Left lung (tissue), 10 donors: ENCODE results near the gene PITX1. TPM values are rescaled to one million over a fixed set of nuclear protein-coding genes. Genes with fewer than 3 reads are reported as not detected.

Experiments
- ATAC-seq: fragments of 200-7000 bp; cut with Tn5 transposase; one replicate; pipeline ENCODE4 v1.9.1; 2020; ENCODE audit warnings: moderate library complexity
- DNase-seq, 4 donors: peaks; one replicate each; pipeline ENCODE4 v3.0.0-alpha.2; 2013 to 2020
- H3K27ac ChIP-seq, 2 donors: fragments of 200-600 bp; sonication (generic) in 1 of 2; one replicate each; pipeline versions ENCODE4 v1.5.0 to v1.8.0; 2020 to 2021
- H3K27me3 ChIP-seq, 2 donors: fragments of 200-600 bp; sonication (generic) in 1 of 2; one replicate each; pipeline versions ENCODE4 v1.5.0 to v1.8.0; 2020 to 2021
- H3K36me3 ChIP-seq, 2 donors: fragments of 200-600 bp; sonication (generic) in 1 of 2; one replicate each; pipeline versions ENCODE4 v1.5.0 to v1.8.0; 2020 to 2021
- H3K4me1 ChIP-seq, 2 donors: fragments of 200-600 bp; one replicate each; pipeline ENCODE4 v1.8.0; 2021
- H3K4me3 ChIP-seq, 2 donors: fragments of 200-600 bp; sonication (generic) in 1 of 2; one replicate each; pipeline versions ENCODE4 v1.5.0 to v1.8.0; 2020 to 2021; ENCODE audit warnings: mild to moderate bottlenecking in 1 of 2
- H3K9me3 ChIP-seq, 2 donors: fragments of 200-600 bp; sonication (generic) in 1 of 2; one replicate each; pipeline versions ENCODE4 v1.5.0 to v1.8.0; 2020 to 2021
- CTCF ChIP-seq, 2 donors: fragments of 200-600 bp; sonication (generic) in 1 of 2; IDR thresholded peaks; one replicate each; pipeline versions ENCODE4 v1.5.0 to v1.8.0; 2021; ENCODE audit warnings: antibody characterized with exemption in 2 of 2
- intact Hi-C, 2 donors: fragments of 100-400 bp; cut with DNase I; formaldehyde crosslinking; loops; one replicate each; pipeline versions ENCODE4 v1.11.2 to v1.14.2; 2022
- polyA plus RNA-seq, 6 donors: library from polyadenylated mRNA; unstranded; fragments of 120-200 nt; gene quantifications; one replicate each; pipeline ENCODE4 v1.2.1, GENCODE V29; 2013; ENCODE audit not compliant: insufficient read length in 6 of 6
- total RNA-seq, 2 donors: library from RNA; stranded (reverse); fragmentation: NEBNext Ultra II Directional; extraction: Animal tissue kit (Norgen Biotek cat#: 25700); gene quantifications; one replicate each; pipeline ENCODE4 v1.2.1, GENCODE V29; 2021
- donor health status: DM: no; HTN: yes; CAD: no.
- donor health status: DM: no; HTN: no; CAD: no.

The PITX1 gene
- total and polyA plus RNA-seq, 8 donors, result 0.17 to 0.68 (median 0.32) TPM; not detected in 1

- no peak for TF ChIP-seq CTCF (IDR thresholded peaks at IDR 0.05)
- intact Hi-C loops, result no loop called here
- Histone ChIP-seq H3K36me3 (no peaks in the 10 kb centered on the region), H3K4me3 (no peak overlapping the region), H3K27ac (no peak overlapping the region), H3K4me1 (no peaks in the 10 kb centered on the region), H3K27me3 (peaks cover 52 to 100% of the 10 kb centered on the region in 2 donors), H3K9me3 (no peaks in the 10 kb centered on the region)
- DNase-seq (no peak), ATAC-seq (no peak)
Observed at GRCh38 chr5:135045488-135045887, 11.5 kb upstream of the PITX1 start.

- H3K27ac ChIP-seq, result no peak overlapping the region
- H3K27me3 ChIP-seq, result peaks cover 68 to 100% of the 10 kb centered on the region in 2 donors
- no peaks in the 10 kb centered on the region for H3K36me3 ChIP-seq
- TF ChIP-seq CTCF (IDR thresholded peaks at IDR 0.05), result no peak
- H3K4me1 ChIP-seq, result peaks cover 6 to 15% of the 10 kb centered on the region in 2 donors
- no peak for DNase-seq
- H3K4me3 ChIP-seq, result no peak overlapping the region
- ATAC-seq, result no peak
- H3K9me3 ChIP-seq, result no peaks in the 10 kb centered on the region
- intact Hi-C loops, result no loop called here
Observed at GRCh38 chr5:135042595-135042994, 8.6 kb upstream of the PITX1 start.

GRCh38 chr5:135041726-135042125 lies 7.7 kb upstream of the PITX1 start:
- no peak overlapping the region for H3K27ac ChIP-seq
- DNase-seq (no peak), ATAC-seq (no peak)
- peaks cover 77 to 100% of the 10 kb centered on the region in 2 donors for H3K27me3 ChIP-seq
- no peak overlapping the region for H3K4me3 ChIP-seq
- H3K9me3 ChIP-seq, result no peaks in the 10 kb centered on the region
- no peak for TF ChIP-seq CTCF (IDR thresholded peaks at IDR 0.05)
- H3K4me1 ChIP-seq, result peaks cover 6 to 15% of the 10 kb centered on the region in 2 donors
- intact Hi-C loops, result no loop called here
- no peaks in the 10 kb centered on the region for H3K36me3 ChIP-seq

GRCh38 chr5:135041145-135041587 lies 7.1 kb upstream of the PITX1 start:
- Histone ChIP-seq H3K27me3 (peaks cover 82 to 100% of the 10 kb centered on the region in 2 donors), H3K36me3 (no peaks in the 10 kb centered on the region), H3K4me1 (peaks cover 6 to 15% of the 10 kb centered on the region in 2 donors), H3K4me3 (no peak overlapping the region), H3K9me3 (no peaks in the 10 kb centered on the region), H3K27ac (no peak overlapping the region)
- TF ChIP-seq CTCF (IDR thresholded peaks at IDR 0.05), result no peak
- DNase-seq (no peak), ATAC-seq (no peak)
- intact Hi-C loops, result no loop called here

GRCh38 chr5:135040333-135041144 lies 6.5 kb upstream of the PITX1 start:
- Histone ChIP-seq H3K9me3 (no peaks in the 10 kb centered on the region), H3K4me3 (no peak overlapping the region), H3K27me3 (peaks cover 82 to 99% of the 10 kb centered on the region in 2 donors), H3K27ac (no peak overlapping the region), H3K4me1 (peaks cover 6 to 15% of the 10 kb centered on the region in 2 donors), H3K36me3 (no peaks in the 10 kb centered on the region)
- DNase-seq, result no peak
- no peak for TF ChIP-seq CTCF (IDR thresholded peaks at IDR 0.05)
- no peak for ATAC-seq
- intact Hi-C loops, result no loop called here
